PC-3 (cell line): ENCODE data around the gene DRD3. TPM values are rescaled to one million over a fixed set of nuclear protein-coding genes. Genes with fewer than 3 reads are reported as not detected.

Experiments used
- ATAC-seq: fragments of 200-7000 bp; cut with Tn5 transposase; 2 replicates; pipeline ENCODE4 v1.9.1; 2020; ENCODE audit warnings: mild to moderate bottlenecking, moderate library complexity
- BruUV-seq: library from RNA; stranded (reverse); fragments of 400-500 nt; replicated peaks from 2 replicates; lab custom pipeline; 2021; lab: Mats Ljungman, UMichigan
- CTCF ChIA-PET: fragments of 300-600 bp; sonication (Branson Sonifier 250); formaldehyde crosslinking; loops from one replicate; lab custom pipeline; 2022; ENCODE audit warnings: antibody characterized with exemption; lab: Charles Lee
- POLR2A ChIA-PET: fragments of 300-600 bp; sonication (Branson Sonifier 250); formaldehyde crosslinking; loops from one replicate; lab custom pipeline; 2022; ENCODE audit warnings: antibody characterized with exemption; ENCODE audit not compliant: unreplicated experiment; lab: Charles Lee
- DNase-seq: peaks from one replicate; pipeline ENCODE4 v3.0.0-alpha.2; 2015
- H2AFZ ChIP-seq: fragments of 300-600 bp; sonication (generic); 2 replicates; pipeline ENCODE4 v1.6.0; 2016; ENCODE audit warnings: antibody characterized with exemption, low read length
- H3F3A ChIP-seq: fragments of 300-600 bp; sonication (generic); one replicate; pipeline ENCODE4 v1.6.0; 2017; ENCODE audit warnings: antibody characterized with exemption, low read length, control low read depth, mild to moderate bottlenecking; ENCODE audit not compliant: unreplicated experiment
- H3K27ac ChIP-seq: fragments of 300-600 bp; sonication (generic); 2 replicates; pipeline ENCODE4 v1.5.1; 2016; ENCODE audit warnings: mild to moderate bottlenecking, low read length
- H3K27me3 ChIP-seq: fragments of 300-600 bp; sonication (generic); 2 replicates; pipeline ENCODE4 v1.6.1; 2016; ENCODE audit warnings: low read length, mixed read lengths
- H3K36me3 ChIP-seq: fragments of 300-600 bp; sonication (generic); 2 replicates; pipeline ENCODE4 v1.6.1; 2016; ENCODE audit warnings: low read depth, mixed run types, low read length, mixed read lengths
- H3K4me1 ChIP-seq: fragments of 300-600 bp; sonication (generic); 2 replicates; pipeline ENCODE4 v1.5.1; 2016; ENCODE audit warnings: low read length; ENCODE audit not compliant: insufficient read depth
- H3K4me2 ChIP-seq: fragments of 300-600 bp; sonication (generic); 2 replicates; pipeline ENCODE4 v1.6.0; 2016; ENCODE audit warnings: low read length
- H3K4me3 ChIP-seq: fragments of 300-600 bp; sonication (generic); 2 replicates; pipeline ENCODE4 v1.5.1; 2016; ENCODE audit warnings: mild to moderate bottlenecking, low read length, mixed read lengths
- H3K79me2 ChIP-seq: fragments of 300-600 bp; sonication (generic); 2 replicates; pipeline ENCODE4 v1.6.1; 2017; ENCODE audit warnings: low read length, mixed read lengths
- H3K9ac ChIP-seq: fragments of 300-600 bp; sonication (generic); 2 replicates; pipeline ENCODE4 v1.6.0; 2016; ENCODE audit warnings: mild to moderate bottlenecking, low read length
- H3K9me2 ChIP-seq: fragments of 300-600 bp; sonication (generic); replicated peaks from 2 replicates; pipeline ENCODE4 v1.6.1; 2016; ENCODE audit warnings: mixed run types, low read length, mixed read lengths
- H3K9me3 ChIP-seq: fragments of 300-600 bp; sonication (generic); 2 replicates; pipeline ENCODE4 v1.6.1; 2016; ENCODE audit warnings: low read length, mixed read lengths
- H4K20me1 ChIP-seq: fragments of 300-600 bp; sonication (generic); 2 replicates; pipeline ENCODE4 v1.6.1; 2016; ENCODE audit warnings: low read length, mixed read lengths
- EZH2 ChIP-seq: fragments of 300-600 bp; sonication (generic); IDR thresholded peaks from one replicate; pipeline ENCODE4 v1.6.1; 2017; ENCODE audit warnings: antibody characterized with exemption, mild to moderate bottlenecking, low read length; ENCODE audit not compliant: unreplicated experiment
- EZH2phosphoT487 ChIP-seq: fragments of 300-600 bp; sonication (generic); IDR thresholded peaks from 2 replicates; pipeline ENCODE4 v1.6.1; 2018; ENCODE audit warnings: mild to moderate bottlenecking, antibody characterized with exemption, low read length, borderline replicate concordance
- intact Hi-C: fragments of 100-400 bp; cut with micrococcal nuclease; formaldehyde crosslinking; loops from 2 replicates; pipeline ENCODE4 v1.9.0; 2023
- total RNA-seq: library from RNA; depleted of rRNA; stranded (reverse); fragments of >200 nt; gene quantifications from 2 replicates; pipeline ENCODE4 v1.2.3, GENCODE V29; 2014
- TF ChIP-seq, protein P1 (sequence below): fragments of 300-600 bp; sonication (generic); conservative IDR thresholded peaks from 2 replicates; pipeline ENCODE4 v1.5.1; 2017; ENCODE audit warnings: antibody characterized with exemption, low read depth, mild to moderate bottlenecking, low read length

DRD3 gene
- total RNA-seq, 1 experiment from 2014 or later: not detected

DNA sequence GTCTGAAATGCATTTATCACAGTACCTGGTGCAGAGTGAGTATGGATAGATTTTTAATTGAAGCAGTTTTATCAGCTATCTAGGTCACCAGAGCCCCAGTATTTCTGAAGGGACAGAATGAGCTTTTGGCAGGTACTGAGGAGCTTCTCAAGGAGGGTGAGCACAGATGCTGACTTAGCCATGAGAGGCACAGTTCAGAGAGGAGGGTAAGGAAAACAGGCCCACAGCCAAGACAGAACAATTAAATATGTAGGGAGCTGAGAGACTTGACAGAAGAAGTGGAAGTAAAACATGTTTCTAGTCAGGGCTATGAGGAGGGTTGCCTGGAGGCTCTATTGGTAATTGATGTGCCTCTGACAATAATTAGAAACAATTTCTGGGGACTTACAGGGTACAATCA is 38.4 kb upstream of the DRD3 start:
- POLR2A ChIA-PET: no interaction called here
- no peak overlapping the region for H3K4me2 ChIP-seq
- CTCF ChIA-PET: no interaction called here
- H4K20me1 ChIP-seq: no peaks in the 10 kb centered on the region
- no peaks in the 10 kb centered on the region for H3K4me1 ChIP-seq
- no peaks in the 10 kb centered on the region for H3K36me3 ChIP-seq
- no peaks in the 10 kb centered on the region for H3K79me2 ChIP-seq
- no peak for TF ChIP-seq EZH2phosphoT487
- TF ChIP-seq, protein P1, sequence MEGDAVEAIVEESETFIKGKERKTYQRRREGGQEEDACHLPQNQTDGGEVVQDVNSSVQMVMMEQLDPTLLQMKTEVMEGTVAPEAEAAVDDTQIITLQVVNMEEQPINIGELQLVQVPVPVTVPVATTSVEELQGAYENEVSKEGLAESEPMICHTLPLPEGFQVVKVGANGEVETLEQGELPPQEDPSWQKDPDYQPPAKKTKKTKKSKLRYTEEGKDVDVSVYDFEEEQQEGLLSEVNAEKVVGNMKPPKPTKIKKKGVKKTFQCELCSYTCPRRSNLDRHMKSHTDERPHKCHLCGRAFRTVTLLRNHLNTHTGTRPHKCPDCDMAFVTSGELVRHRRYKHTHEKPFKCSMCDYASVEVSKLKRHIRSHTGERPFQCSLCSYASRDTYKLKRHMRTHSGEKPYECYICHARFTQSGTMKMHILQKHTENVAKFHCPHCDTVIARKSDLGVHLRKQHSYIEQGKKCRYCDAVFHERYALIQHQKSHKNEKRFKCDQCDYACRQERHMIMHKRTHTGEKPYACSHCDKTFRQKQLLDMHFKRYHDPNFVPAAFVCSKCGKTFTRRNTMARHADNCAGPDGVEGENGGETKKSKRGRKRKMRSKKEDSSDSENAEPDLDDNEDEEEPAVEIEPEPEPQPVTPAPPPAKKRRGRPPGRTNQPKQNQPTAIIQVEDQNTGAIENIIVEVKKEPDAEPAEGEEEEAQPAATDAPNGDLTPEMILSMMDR: no peak
- no peak for TF ChIP-seq EZH2
- DNase-seq (no peak), ATAC-seq (no peak)
- no peak overlapping the region for H2AFZ ChIP-seq
- H3K9me3 ChIP-seq: no peaks in the 10 kb centered on the region
- H3F3A ChIP-seq: no peaks in the 10 kb centered on the region
- H3K9me2 ChIP-seq: no peaks in the 10 kb centered on the region
- H3K27ac ChIP-seq: no peak overlapping the region
- no peak overlapping the region for H3K4me3 ChIP-seq
- no TSS peak for BruUV-seq
- peaks cover 30% of the 10 kb centered on the region for H3K27me3 ChIP-seq
- intact Hi-C loops: no loop called here
- no peak overlapping the region for H3K9ac ChIP-seq

- Histone ChIP-seq H3F3A (no peaks in the 10 kb centered on the region), H3K27ac (no peak overlapping the region), H3K4me2 (no peak overlapping the region), H2AFZ (no peak overlapping the region), H3K9ac (no peak overlapping the region), H3K4me1 (no peaks in the 10 kb centered on the region), H4K20me1 (no peaks in the 10 kb centered on the region), H3K36me3 (no peaks in the 10 kb centered on the region), H3K27me3 (peaks cover 38% of the 10 kb centered on the region), H3K79me2 (no peaks in the 10 kb centered on the region), H3K9me2 (no peaks in the 10 kb centered on the region), H3K9me3 (no peaks in the 10 kb centered on the region), H3K4me3 (no peak overlapping the region)
- intact Hi-C loops: no loop called here
- BruUV-seq: no TSS peak
- TF ChIP-seq, protein P1: no peak
- TF ChIP-seq EZH2: no peak
- TF ChIP-seq EZH2phosphoT487: no peak
- ChIA-PET CTCF (no interaction called here), POLR2A (no interaction called here)
- DNase-seq (no peak), ATAC-seq (no peak)
Measured at GRCh38 chr3:114216186-114216970, 37.5 kb upstream of the DRD3 start.

GRCh38 chr3:114214542-114215341 is 35.9 kb upstream of the DRD3 start:
- intact Hi-C loops: no loop called here
- H3F3A ChIP-seq: no peaks in the 10 kb centered on the region
- H2AFZ ChIP-seq: no peak overlapping the region
- DNase-seq (no peak), ATAC-seq (no peak)
- H3K36me3 ChIP-seq: no peaks in the 10 kb centered on the region
- no peaks in the 10 kb centered on the region for H3K4me1 ChIP-seq
- H3K4me2 ChIP-seq: no peak overlapping the region
- peaks cover 30% of the 10 kb centered on the region for H3K27me3 ChIP-seq
- H3K9ac ChIP-seq: no peak overlapping the region
- CTCF ChIA-PET: no interaction called here
- no peaks in the 10 kb centered on the region for H3K9me2 ChIP-seq
- POLR2A ChIA-PET: no interaction called here
- no peaks in the 10 kb centered on the region for H4K20me1 ChIP-seq
- no peak overlapping the region for H3K27ac ChIP-seq
- TF ChIP-seq EZH2 (no peak), EZH2phosphoT487 (no peak)
- TF ChIP-seq, protein P1: no peak
- H3K9me3 ChIP-seq: no peaks in the 10 kb centered on the region
- no peaks in the 10 kb centered on the region for H3K79me2 ChIP-seq
- no TSS peak for BruUV-seq
- no peak overlapping the region for H3K4me3 ChIP-seq
